ENCODE measurements around the gene SH3GL2.

The SH3GL2 gene

GRCh38 chr9:17651725-17652124, 72.9 kb downstream of the SH3GL2 start:
- no peak overlapping the region for H3K27ac ChIP-seq
- TF ChIP-seq ZFX (IDR thresholded peaks at IDR 0.05) (no peak), CTCF (conservative IDR thresholded peaks at IDR 0.05) (no peak)

GRCh38 chr9:17653947-17654465, 75.1 kb downstream of the SH3GL2 start:
- TF ChIP-seq ZFX (IDR thresholded peaks at IDR 0.05) = no peak
- no peak for TF ChIP-seq CTCF (conservative IDR thresholded peaks at IDR 0.05)
- H3K27ac ChIP-seq = no peak overlapping the region

- H3K27ac ChIP-seq = no peak overlapping the region
- TF ChIP-seq CTCF (conservative IDR thresholded peaks at IDR 0.05) (no peak), ZFX (IDR thresholded peaks at IDR 0.05) (no peak)
Observed at GRCh38 chr9:17656889-17657288, 78.0 kb downstream of the SH3GL2 start.

- TF ChIP-seq CTCF (conservative IDR thresholded peaks at IDR 0.05) (no peak), ZFX (IDR thresholded peaks at IDR 0.05) (no peak)
Observed at GRCh38 chr9:17658237-17658636, 79.4 kb downstream of the SH3GL2 start.

GRCh38 chr9:17660158-17660557, 81.3 kb downstream of the SH3GL2 start:
- TF ChIP-seq ZFX (IDR thresholded peaks at IDR 0.05) = no peak
- no peak for TF ChIP-seq CTCF (conservative IDR thresholded peaks at IDR 0.05)
- H3K27ac ChIP-seq = no peak overlapping the region

More at GRCh38 chr9:17658237-17658636, 79.4 kb downstream of the SH3GL2 start:
- H3K27ac ChIP-seq = no peak overlapping the region

- TF ChIP-seq ZFX (IDR thresholded peaks at IDR 0.05) (no peak), CTCF (conservative IDR thresholded peaks at IDR 0.05) (no peak)
- H3K27ac ChIP-seq = no peak overlapping the region
Observed at GRCh38 chr9:17665450-17665849, 86.6 kb downstream of the SH3GL2 start.

GRCh38 chr9:17669206-17669605, 90.3 kb downstream of the SH3GL2 start:
- no peak overlapping the region for H3K27ac ChIP-seq
- TF ChIP-seq CTCF (conservative IDR thresholded peaks at IDR 0.05) (no peak), ZFX (IDR thresholded peaks at IDR 0.05) (no peak)

Measured in C4-2B (cell line).